ENCODE measurements around the gene SEZ6L.

The SEZ6L gene

GRCh38 chr22:26169315-26170111 lies at the start of gene SEZ6L:
Gene SEZ6L (plus strand): TSS chr22:26169462. CDS start chr22:26169670, 208 bp downstream.
- no peak within 1 kb of the TSS for H3K4me3 ChIP-seq (IDR thresholded peaks at IDR 0.05; ENCODE audit: insufficient read depth, low read depth, low read length)

GRCh38 chr22:26122920-26123468 lies 46.3 kb upstream of the SEZ6L start:
- Histone ChIP-seq H2AFZ (ENCODE audit: low read depth) (peak overlapping the region; percentile 48; the same call in 1 of the 2 replicates), H3K4me3 (IDR thresholded peaks at IDR 0.05; ENCODE audit: insufficient read depth, low read depth, low read length) (no peak overlapping the region), H4K20me1 (ENCODE audit: insufficient read depth) (no peaks in the 10 kb centered on the region), H3K27ac (peak overlapping the region; percentile 60), H3K4me2 (peak overlapping the region; percentile 79), H3K4me1 (ENCODE audit: low read depth, poor library complexity, severe bottlenecking) (peaks cover 25% of the 10 kb centered on the region), H3K79me2 (ENCODE audit: insufficient read depth, low read depth) (no peaks in the 10 kb centered on the region), H3K27me3 (ENCODE audit: insufficient read depth, low read depth) (no peaks in the 10 kb centered on the region), H3K9ac (peak overlapping the region; percentile 33; the same call in 1 of the 2 replicates), H3K36me3 (ENCODE audit: insufficient read depth) (no peaks in the 10 kb centered on the region)
- TF ChIP-seq, protein P1, sequence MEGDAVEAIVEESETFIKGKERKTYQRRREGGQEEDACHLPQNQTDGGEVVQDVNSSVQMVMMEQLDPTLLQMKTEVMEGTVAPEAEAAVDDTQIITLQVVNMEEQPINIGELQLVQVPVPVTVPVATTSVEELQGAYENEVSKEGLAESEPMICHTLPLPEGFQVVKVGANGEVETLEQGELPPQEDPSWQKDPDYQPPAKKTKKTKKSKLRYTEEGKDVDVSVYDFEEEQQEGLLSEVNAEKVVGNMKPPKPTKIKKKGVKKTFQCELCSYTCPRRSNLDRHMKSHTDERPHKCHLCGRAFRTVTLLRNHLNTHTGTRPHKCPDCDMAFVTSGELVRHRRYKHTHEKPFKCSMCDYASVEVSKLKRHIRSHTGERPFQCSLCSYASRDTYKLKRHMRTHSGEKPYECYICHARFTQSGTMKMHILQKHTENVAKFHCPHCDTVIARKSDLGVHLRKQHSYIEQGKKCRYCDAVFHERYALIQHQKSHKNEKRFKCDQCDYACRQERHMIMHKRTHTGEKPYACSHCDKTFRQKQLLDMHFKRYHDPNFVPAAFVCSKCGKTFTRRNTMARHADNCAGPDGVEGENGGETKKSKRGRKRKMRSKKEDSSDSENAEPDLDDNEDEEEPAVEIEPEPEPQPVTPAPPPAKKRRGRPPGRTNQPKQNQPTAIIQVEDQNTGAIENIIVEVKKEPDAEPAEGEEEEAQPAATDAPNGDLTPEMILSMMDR (conservative IDR thresholded peaks at IDR 0.05; ENCODE audit: low read depth, low read length), result no peak

More at GRCh38 chr22:26169315-26170111, at the start of gene SEZ6L:
- H4K20me1 ChIP-seq (ENCODE audit: insufficient read depth), result no peaks in the 10 kb centered on the region
- no peak within 1 kb of the TSS for H2AFZ ChIP-seq (ENCODE audit: low read depth)
- H3K27ac ChIP-seq, result no peak within 1 kb of the TSS
- H3K27me3 ChIP-seq (ENCODE audit: insufficient read depth, low read depth), result no peaks in the 10 kb centered on the region
- H3K36me3 ChIP-seq (ENCODE audit: insufficient read depth), result no peaks in the 10 kb centered on the region
- no peaks in the 10 kb centered on the region for H3K79me2 ChIP-seq (ENCODE audit: insufficient read depth, low read depth)
- TF ChIP-seq, protein P1 (conservative IDR thresholded peaks at IDR 0.05; ENCODE audit: low read depth, low read length), result no peak
- H3K4me1 ChIP-seq (ENCODE audit: low read depth, poor library complexity, severe bottlenecking), result no peaks in the 10 kb centered on the region
- H3K9ac ChIP-seq, result no peak within 1 kb of the TSS
- H3K4me2 ChIP-seq, result no peak within 1 kb of the TSS

DNA sequence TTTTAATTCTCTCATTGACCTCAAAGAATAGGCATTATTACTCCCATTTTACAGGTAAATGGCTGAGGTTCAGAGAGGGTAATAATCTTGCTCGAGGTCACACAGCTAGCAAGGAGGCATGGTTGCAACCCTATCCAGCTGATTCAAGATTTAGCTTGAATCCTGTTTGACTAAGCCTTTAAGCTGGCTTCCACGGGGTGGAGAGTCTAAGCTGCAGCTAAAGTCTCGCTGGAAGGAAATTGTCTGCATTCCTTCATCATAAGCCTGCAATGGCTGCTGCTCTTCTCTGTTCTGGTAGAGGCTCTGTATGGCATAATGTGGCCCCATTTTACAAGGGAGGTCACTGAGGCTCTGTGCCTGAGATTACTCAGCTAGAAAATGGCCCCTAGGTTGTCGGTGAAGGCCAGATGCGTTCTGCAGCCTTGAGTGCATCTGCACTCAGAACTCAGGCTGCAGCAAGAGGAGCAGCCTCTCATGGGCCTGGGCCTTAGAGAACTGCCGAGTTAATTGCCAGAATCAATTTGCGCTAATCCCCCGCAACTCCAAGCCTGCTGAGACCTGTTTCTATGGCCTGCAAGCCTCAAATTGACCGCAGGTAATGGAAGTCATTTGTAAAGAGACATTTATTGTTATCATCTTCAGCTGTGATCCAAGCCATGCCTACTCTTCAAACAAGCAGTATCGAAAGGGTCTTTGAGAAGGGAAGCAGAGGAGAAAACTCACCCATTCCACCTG lies 44.1 kb upstream of the SEZ6L start:
- Histone ChIP-seq H3K27ac (no peak overlapping the region), H3K9ac (no peak overlapping the region), H3K27me3 (ENCODE audit: insufficient read depth, low read depth) (no peaks in the 10 kb centered on the region), H3K4me2 (no peak overlapping the region), H3K4me3 (IDR thresholded peaks at IDR 0.05; ENCODE audit: insufficient read depth, low read depth, low read length) (no peak overlapping the region), H3K4me1 (ENCODE audit: low read depth, poor library complexity, severe bottlenecking) (peaks cover 25% of the 10 kb centered on the region), H3K79me2 (ENCODE audit: insufficient read depth, low read depth) (no peaks in the 10 kb centered on the region), H3K36me3 (ENCODE audit: insufficient read depth) (no peaks in the 10 kb centered on the region), H2AFZ (ENCODE audit: low read depth) (no peak overlapping the region), H4K20me1 (ENCODE audit: insufficient read depth) (no peaks in the 10 kb centered on the region)
- TF ChIP-seq, protein P1 (conservative IDR thresholded peaks at IDR 0.05; ENCODE audit: low read depth, low read length), result no peak

GRCh38 chr22:26127126-26127525 lies 42.1 kb upstream of the SEZ6L start:
- Histone ChIP-seq H3K27ac (no peak overlapping the region), H3K4me1 (ENCODE audit: low read depth, poor library complexity, severe bottlenecking) (peaks cover 18% of the 10 kb centered on the region), H3K9ac (no peak overlapping the region), H2AFZ (ENCODE audit: low read depth) (no peak overlapping the region), H3K36me3 (ENCODE audit: insufficient read depth) (no peaks in the 10 kb centered on the region), H3K4me2 (no peak overlapping the region), H3K79me2 (ENCODE audit: insufficient read depth, low read depth) (no peaks in the 10 kb centered on the region), H3K4me3 (IDR thresholded peaks at IDR 0.05; ENCODE audit: insufficient read depth, low read depth, low read length) (no peak overlapping the region), H3K27me3 (ENCODE audit: insufficient read depth, low read depth) (no peaks in the 10 kb centered on the region), H4K20me1 (ENCODE audit: insufficient read depth) (no peaks in the 10 kb centered on the region)
- TF ChIP-seq, protein P1 (conservative IDR thresholded peaks at IDR 0.05; ENCODE audit: low read depth, low read length), result no peak

All from KMS-11 (cell line).